GM23338 (cell line): ENCODE data around the gene SCLY. TPM values are rescaled to one million over a fixed set of nuclear protein-coding genes. Genes with fewer than 3 reads are reported as not detected.

Source experiments
- ATAC-seq: fragments of 200-7000 bp; cut with Tn5 transposase; 3 replicates; pipeline ENCODE4 v1.9.1; 2020
- DNase-seq: peaks from one replicate; pipeline ENCODE4 v3.0.0-alpha.2; 2015; ENCODE audit warnings: low spot score
- H2AFZ ChIP-seq: fragments of 200-600 bp; sonication (generic); 2 replicates; pipeline ENCODE4 v1.8.0; 2016; ENCODE audit warnings: antibody characterized with exemption, mild to moderate bottlenecking, moderate library complexity
- H3F3A ChIP-seq: fragments of 200-600 bp; sonication (generic); replicated peaks from 2 replicates; pipeline ENCODE4 v1.8.0; 2017; ENCODE audit warnings: antibody characterized with exemption, mixed run types, low read depth
- H3K27ac ChIP-seq: fragments of 200-600 bp; sonication (generic); 2 replicates; pipeline ENCODE4 v1.6.1; 2016; ENCODE audit warnings: low read depth
- H3K27me3 ChIP-seq: fragments of 200-600 bp; sonication (generic); 2 replicates; pipeline ENCODE4 v1.8.0; 2016; ENCODE audit warnings: mild to moderate bottlenecking, mixed run types, moderate library complexity; ENCODE audit not compliant: insufficient read depth
- H3K36me3 ChIP-seq: fragments of 200-600 bp; sonication (generic); 2 replicates; pipeline ENCODE4 v1.8.0; 2016; ENCODE audit warnings: mild to moderate bottlenecking; ENCODE audit not compliant: insufficient read depth
- H3K4me1 ChIP-seq: fragments of 200-600 bp; sonication (generic); 2 replicates; pipeline ENCODE4 v1.8.0; 2016; ENCODE audit warnings: mild to moderate bottlenecking, moderate library complexity; ENCODE audit not compliant: insufficient read depth
- H3K4me2 ChIP-seq: fragments of 200-600 bp; sonication (generic); 2 replicates; pipeline ENCODE4 v1.7.1; 2017; ENCODE audit warnings: mixed run types
- H3K4me3 ChIP-seq: fragments of 200-600 bp; sonication (generic); 2 replicates; pipeline ENCODE4 v1.6.1; 2016; ENCODE audit warnings: mixed run types
- H3K79me2 ChIP-seq: fragments of 200-600 bp; sonication (generic); replicated peaks from 2 replicates; pipeline ENCODE4 v1.8.0; 2017; ENCODE audit warnings: mild to moderate bottlenecking; ENCODE audit not compliant: insufficient read depth
- H3K9me2 ChIP-seq: fragments of 200-600 bp; sonication (generic); 2 replicates; pipeline ENCODE4 v1.8.0; 2017; ENCODE audit not compliant: insufficient read depth
- H4K20me1 ChIP-seq: fragments of 200-600 bp; sonication (generic); replicated peaks from 2 replicates; pipeline ENCODE4 v1.8.0; 2017; ENCODE audit warnings: mild to moderate bottlenecking; ENCODE audit not compliant: insufficient read depth
- H3K27ac Mint-ChIP-seq: 2 replicates; pipeline ENCODE4 v1.8.0; 2020; ENCODE audit warnings: inconsistent platforms, mild to moderate bottlenecking, moderate library complexity, mixed read lengths
- H3K27me3 Mint-ChIP-seq: 3 replicates; pipeline ENCODE4 v1.8.0; 2022; ENCODE audit warnings: low read depth, mild to moderate bottlenecking, moderate library complexity, mixed read lengths, inconsistent platforms; ENCODE audit not compliant: insufficient read depth, poor library complexity
- H3K36me3 Mint-ChIP-seq: 3 replicates; pipeline ENCODE4 v1.8.0; 2021; ENCODE audit warnings: low read depth, mild to moderate bottlenecking, inconsistent platforms, moderate library complexity, mixed read lengths
- H3K4me1 Mint-ChIP-seq: 3 replicates; pipeline ENCODE4 v1.8.0; 2020; ENCODE audit warnings: mild to moderate bottlenecking, inconsistent platforms, mixed read lengths
- H3K4me3 Mint-ChIP-seq: 3 replicates; pipeline ENCODE4 v1.8.0; 2021; ENCODE audit warnings: moderate library complexity, mild to moderate bottlenecking, inconsistent platforms, mixed read lengths
- H3K9me3 Mint-ChIP-seq: 3 replicates; pipeline ENCODE4 v1.8.0; 2020; ENCODE audit warnings: moderate library complexity, mild to moderate bottlenecking, inconsistent platforms, mixed read lengths
- CREB1 ChIP-seq: fragments of 250-450 bp; sonication (Bioruptor Pico); IDR thresholded peaks from 2 replicates; pipeline ENCODE4 v1.5.0; 2020; ENCODE audit warnings: low read depth, mild to moderate bottlenecking, moderate library complexity
- CTCF ChIP-seq, 2 experiments: fragments of 200-600 bp in 1 of 2; sonication (generic) in 1 of 2; conservative IDR thresholded peaks; 2 replicates each; pipeline versions ENCODE4 v1.5.1 to v1.6.1; 2016 to 2017; ENCODE audit warnings: antibody characterized with exemption in 2 of 2, low read depth in 2 of 2, mild to moderate bottlenecking in 2 of 2, moderate library complexity in 1 of 2
- ETS1 ChIP-seq: IDR thresholded peaks from 2 replicates; pipeline ENCODE4 v1.6.1; 2016; ENCODE audit warnings: antibody characterized with exemption
- EZH2 ChIP-seq: fragments of 200-600 bp; sonication (generic); IDR thresholded peaks from one replicate; pipeline ENCODE4 v1.8.0; 2017; ENCODE audit warnings: antibody characterized with exemption, mild to moderate bottlenecking, low read depth; ENCODE audit not compliant: unreplicated experiment
- EZH2phosphoT487 ChIP-seq: fragments of 200-600 bp; sonication (generic); IDR thresholded peaks from one replicate; pipeline ENCODE4 v1.8.1; 2018; ENCODE audit warnings: antibody characterized with exemption; ENCODE audit not compliant: unreplicated experiment
- JUNB ChIP-seq: IDR thresholded peaks from one replicate; pipeline ENCODE4 v1.6.1; 2016; ENCODE audit warnings: antibody characterized with exemption; ENCODE audit not compliant: unreplicated experiment
- NANOG ChIP-seq: IDR thresholded peaks from 2 replicates; pipeline ENCODE4 v1.6.1; 2016; ENCODE audit warnings: antibody characterized with exemption, borderline replicate concordance
- POLR2AphosphoS5 ChIP-seq: IDR thresholded peaks from 2 replicates; pipeline ENCODE4 v1.6.1; 2016; ENCODE audit warnings: antibody characterized with exemption, low read depth
- REST ChIP-seq: IDR thresholded peaks from one replicate; pipeline ENCODE4 v1.6.1; 2018; ENCODE audit warnings: antibody characterized with exemption; ENCODE audit not compliant: unreplicated experiment
- STAT1 ChIP-seq: IDR thresholded peaks from one replicate; pipeline ENCODE4 v1.6.1; 2016; ENCODE audit warnings: antibody characterized with exemption; ENCODE audit not compliant: unreplicated experiment
- ZNF114 ChIP-seq: fragments of 250-450 bp; sonication (Bioruptor Pico); IDR thresholded peaks from 2 replicates; pipeline ENCODE4 v1.5.0; 2020; ENCODE audit warnings: mild to moderate bottlenecking, moderate library complexity
- ZNF331 ChIP-seq: fragments of 250-450 bp; sonication (Bioruptor Pico); IDR thresholded peaks from 2 replicates; pipeline ENCODE4 v1.5.0; 2020; ENCODE audit warnings: low read depth, mild to moderate bottlenecking, moderate library complexity
- ZNF462 ChIP-seq: fragments of 250-450 bp; sonication (Bioruptor Pico); IDR thresholded peaks from 2 replicates; pipeline ENCODE4 v1.5.0; 2020; ENCODE audit warnings: mild to moderate bottlenecking, moderate library complexity
- polyA plus RNA-seq: library from polyadenylated mRNA; unstranded; fragments of >200 nt; fragmentation: Nextera tagmentation; extraction: Ambion mirVana; gene quantifications from 2 replicates; pipeline ENCODE4 v1.2.1, GENCODE V29; 2016
- total RNA-seq: library from RNA; depleted of rRNA; stranded (reverse); fragments of >200 nt; shearing (Covaris generic); gene quantifications from 2 replicates; pipeline ENCODE4 v1.2.3, GENCODE V29; 2014

Gene SCLY
- total and polyA plus RNA-seq, 2 experiments from 2014 or later: 57.2 to 80.3 TPM

GRCh38 chr2:238122287-238123217 is 61.8 kb downstream of the SCLY start:
- DNase-seq (no peak), ATAC-seq (no peak)
- peaks cover 5% of the 10 kb centered on the region for H3K27me3 Mint-ChIP-seq
- no peak overlapping the region for H3K27ac Mint-ChIP-seq
- Histone ChIP-seq H3F3A (peaks cover 9% of the 10 kb centered on the region; the same call in 1 of the 2 replicates), H3K4me2 (no peak overlapping the region), H3K4me1 (no peaks in the 10 kb centered on the region), H3K79me2 (no peaks in the 10 kb centered on the region), H3K27ac (no peak overlapping the region), H3K27me3 (no peaks in the 10 kb centered on the region), H3K9me2 (no peaks in the 10 kb centered on the region), H4K20me1 (no peaks in the 10 kb centered on the region), H3K36me3 (no peaks in the 10 kb centered on the region), H2AFZ (no peak overlapping the region), H3K4me3 (no peak overlapping the region)
- no peaks in the 10 kb centered on the region for H3K4me1 Mint-ChIP-seq
- no peak overlapping the region for H3K4me3 Mint-ChIP-seq
- no peaks in the 10 kb centered on the region for H3K36me3 Mint-ChIP-seq
- 0 out of 3 replicates have a peak, but pooled peaks cover 1% of the 10 kb centered on the region for H3K9me3 Mint-ChIP-seq
- no peak for TF ChIP-seq EZH2phosphoT487
- TF ChIP-seq JUNB: no peak
- TF ChIP-seq ZNF331 (CRISPR knock-in tag): no peak
- no peak for TF ChIP-seq EZH2
- TF ChIP-seq CREB1 (CRISPR knock-in tag): no peak
- no peak for TF ChIP-seq ZNF114 (CRISPR knock-in tag)
- TF ChIP-seq ZNF462 (CRISPR knock-in tag): no peak
- no peak for TF ChIP-seq ETS1
- TF ChIP-seq REST: no peak
- no peak for TF ChIP-seq STAT1
- TF ChIP-seq CTCF (conservative IDR thresholded peaks at IDR 0.05; ENCODE audit: low read depth in 2 of 2): no peak
- TF ChIP-seq NANOG: no peak
- no peak for TF ChIP-seq POLR2AphosphoS5
